ENCODE measurements around the gene PLOD2. TPM values are rescaled to one million over a fixed set of nuclear protein-coding genes. Genes with fewer than 3 reads are reported as not detected.

Gene PLOD2
- total RNA-seq, 1 donor from 2014 or later = 54.9 TPM

DNA sequence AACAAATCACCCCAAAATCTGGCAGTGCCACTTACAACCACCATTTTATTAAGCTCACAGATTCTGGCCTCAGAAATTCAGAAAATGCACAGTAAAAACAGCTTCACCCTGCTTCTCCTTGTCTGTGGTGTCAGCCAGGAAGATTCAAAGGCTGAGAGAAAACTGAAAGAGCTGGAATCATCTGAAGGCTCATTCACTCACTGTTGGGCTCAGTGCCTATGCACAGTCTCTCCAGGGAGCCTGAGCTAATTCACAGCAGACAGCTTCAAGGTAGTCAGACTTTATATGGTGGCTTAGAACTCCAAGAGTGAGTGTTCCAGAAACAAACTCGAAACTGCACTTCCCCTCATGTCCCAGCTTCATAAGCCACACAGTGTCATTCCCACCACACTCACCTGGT, 16.5 kb upstream of the PLOD2 start:
- TF ChIP-seq, protein P1, sequence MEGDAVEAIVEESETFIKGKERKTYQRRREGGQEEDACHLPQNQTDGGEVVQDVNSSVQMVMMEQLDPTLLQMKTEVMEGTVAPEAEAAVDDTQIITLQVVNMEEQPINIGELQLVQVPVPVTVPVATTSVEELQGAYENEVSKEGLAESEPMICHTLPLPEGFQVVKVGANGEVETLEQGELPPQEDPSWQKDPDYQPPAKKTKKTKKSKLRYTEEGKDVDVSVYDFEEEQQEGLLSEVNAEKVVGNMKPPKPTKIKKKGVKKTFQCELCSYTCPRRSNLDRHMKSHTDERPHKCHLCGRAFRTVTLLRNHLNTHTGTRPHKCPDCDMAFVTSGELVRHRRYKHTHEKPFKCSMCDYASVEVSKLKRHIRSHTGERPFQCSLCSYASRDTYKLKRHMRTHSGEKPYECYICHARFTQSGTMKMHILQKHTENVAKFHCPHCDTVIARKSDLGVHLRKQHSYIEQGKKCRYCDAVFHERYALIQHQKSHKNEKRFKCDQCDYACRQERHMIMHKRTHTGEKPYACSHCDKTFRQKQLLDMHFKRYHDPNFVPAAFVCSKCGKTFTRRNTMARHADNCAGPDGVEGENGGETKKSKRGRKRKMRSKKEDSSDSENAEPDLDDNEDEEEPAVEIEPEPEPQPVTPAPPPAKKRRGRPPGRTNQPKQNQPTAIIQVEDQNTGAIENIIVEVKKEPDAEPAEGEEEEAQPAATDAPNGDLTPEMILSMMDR (IDR thresholded peaks at IDR 0.05; ENCODE audit: unreplicated experiment) = no peak
- Mint-ChIP-seq H3K9me3 (ENCODE audit: low read depth) (peaks cover 4% of the 10 kb centered on the region), H3K36me3 (ENCODE audit: insufficient read depth) (no peaks in the 10 kb centered on the region), H3K4me3 (ENCODE audit: low read depth) (no peak overlapping the region), H3K27me3 (peaks cover 7% of the 10 kb centered on the region), H3K4me1 (ENCODE audit: low read depth) (peaks cover 6% of the 10 kb centered on the region), H3K27ac (no peak overlapping the region)
- no peak for DNase-seq (ENCODE audit: low spot score, unreplicated experiment)

DNA sequence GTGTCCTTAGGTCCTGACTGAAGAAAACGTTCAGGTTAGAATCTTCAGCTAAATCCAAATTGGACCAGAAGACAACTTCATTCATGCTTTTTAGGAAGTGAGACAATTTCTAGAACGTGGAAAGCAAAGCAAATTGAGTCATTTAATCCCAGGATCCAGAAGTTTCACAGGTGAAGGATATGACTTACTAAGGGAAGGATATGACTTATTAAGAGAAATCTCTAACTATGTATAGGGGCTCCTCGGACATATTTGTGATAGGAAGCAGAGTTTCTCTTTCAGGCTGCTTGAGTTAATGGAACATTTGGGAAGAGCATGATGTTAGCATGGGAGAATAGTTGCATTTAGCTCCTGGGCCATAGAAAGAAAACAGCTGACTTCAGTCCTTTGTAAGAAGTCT, 16.1 kb upstream of the PLOD2 start:
- Mint-ChIP-seq H3K4me1 (ENCODE audit: low read depth) (peaks cover 6% of the 10 kb centered on the region), H3K4me3 (ENCODE audit: low read depth) (no peak overlapping the region), H3K36me3 (ENCODE audit: insufficient read depth) (no peaks in the 10 kb centered on the region), H3K9me3 (ENCODE audit: low read depth) (peaks cover 4% of the 10 kb centered on the region), H3K27me3 (peaks cover 7% of the 10 kb centered on the region), H3K27ac (no peak overlapping the region)
- DNase-seq (ENCODE audit: low spot score, unreplicated experiment) = no peak
- TF ChIP-seq, protein P1 (IDR thresholded peaks at IDR 0.05; ENCODE audit: unreplicated experiment) = no peak

DNA sequence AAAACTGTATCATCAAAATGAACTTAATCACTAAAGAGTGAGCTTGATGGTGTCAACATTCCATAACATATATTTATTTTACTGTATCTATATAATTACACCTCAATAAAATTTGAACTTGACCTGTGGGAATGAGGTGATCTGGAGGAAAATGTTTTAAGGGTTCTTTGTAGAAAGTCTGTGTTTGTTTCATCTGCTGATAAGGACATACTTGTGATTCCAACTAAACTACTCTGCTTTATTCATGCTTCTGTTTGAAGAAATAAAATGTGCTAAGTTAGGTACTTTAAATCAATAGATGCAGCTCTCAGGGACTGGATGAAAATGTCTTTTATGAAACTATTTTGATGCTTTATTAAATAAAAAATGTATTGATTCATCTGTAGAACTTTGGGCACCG, 11.6 kb upstream of the PLOD2 start:
- Mint-ChIP-seq H3K27ac (no peak overlapping the region), H3K27me3 (peaks cover 7% of the 10 kb centered on the region), H3K9me3 (ENCODE audit: low read depth) (peaks cover 2% of the 10 kb centered on the region), H3K4me1 (ENCODE audit: low read depth) (peaks cover 7% of the 10 kb centered on the region), H3K36me3 (ENCODE audit: insufficient read depth) (no peaks in the 10 kb centered on the region), H3K4me3 (ENCODE audit: low read depth) (no peak overlapping the region)
- no peak for DNase-seq (ENCODE audit: low spot score, unreplicated experiment)
- TF ChIP-seq, protein P1 (IDR thresholded peaks at IDR 0.05; ENCODE audit: unreplicated experiment) = no peak

- no peaks in the 10 kb centered on the region for H3K36me3 Mint-ChIP-seq (ENCODE audit: insufficient read depth)
- H3K27me3 Mint-ChIP-seq = peaks cover 5% of the 10 kb centered on the region
- H3K4me1 Mint-ChIP-seq (ENCODE audit: low read depth) = peaks cover 21% of the 10 kb centered on the region
- TF ChIP-seq, protein P1 (IDR thresholded peaks at IDR 0.05; ENCODE audit: unreplicated experiment) = no peak
- DNase-seq (ENCODE audit: low spot score, unreplicated experiment) = no peak
- no peak overlapping the region for H3K27ac Mint-ChIP-seq
- peaks cover 2% of the 10 kb centered on the region for H3K9me3 Mint-ChIP-seq (ENCODE audit: low read depth)
- no peak overlapping the region for H3K4me3 Mint-ChIP-seq (ENCODE audit: low read depth)
Measured at GRCh38 chr3:146170591-146170990, 9.6 kb upstream of the PLOD2 start.

- Mint-ChIP-seq H3K27me3 (peaks cover 8% of the 10 kb centered on the region), H3K27ac (no peak overlapping the region), H3K4me3 (ENCODE audit: low read depth) (no peak overlapping the region), H3K4me1 (ENCODE audit: low read depth) (peaks cover 28% of the 10 kb centered on the region), H3K9me3 (ENCODE audit: low read depth) (peaks cover 2% of the 10 kb centered on the region), H3K36me3 (ENCODE audit: insufficient read depth) (no peaks in the 10 kb centered on the region)
- no peak for DNase-seq (ENCODE audit: low spot score, unreplicated experiment)
- TF ChIP-seq, protein P1 (IDR thresholded peaks at IDR 0.05; ENCODE audit: unreplicated experiment) = no peak
Measured at GRCh38 chr3:146169891-146170290, 8.9 kb upstream of the PLOD2 start.
